ENCODE results near the gene GEMIN4.
"Not testable (repeated sequence)": the region's sequence is repeated elsewhere in the genome, so short reads cannot be mapped to it uniquely, and the experiment has no call there.

The GEMIN4 gene

GRCh38 chr17:752002-752619, at the start of gene GEMIN4:
Gene GEMIN4 (minus strand): TSS chr17:752264. CDS start chr17:752142, 122 bp downstream.
- peak; percentile 97 to 98 for DNase-seq (ENCODE audit: low read depth in 2 of 2, low spot score in 1 of 2)

- DNase-seq (ENCODE audit: low read depth in 2 of 2, low spot score in 1 of 2) = no peak
Observed at GRCh38 chr17:801660-802059, 49.6 kb upstream of the GEMIN4 start.

GRCh38 chr17:800446-801242, 48.6 kb upstream of the GEMIN4 start:
- no peak for DNase-seq (ENCODE audit: low read depth in 2 of 2, low spot score in 1 of 2)

- no peak for DNase-seq (ENCODE audit: low read depth in 2 of 2, low spot score in 1 of 2)
Observed at GRCh38 chr17:799261-799660, 47.2 kb upstream of the GEMIN4 start.

GRCh38 chr17:798246-798645, 46.2 kb upstream of the GEMIN4 start:
- no peak for DNase-seq (ENCODE audit: low read depth in 2 of 2, low spot score in 1 of 2)

- no peak for DNase-seq (ENCODE audit: low read depth in 2 of 2, low spot score in 1 of 2)
Observed at GRCh38 chr17:797236-797840, 45.3 kb upstream of the GEMIN4 start.

- no peak for DNase-seq (ENCODE audit: low read depth in 2 of 2, low spot score in 1 of 2)
Observed at GRCh38 chr17:796609-797008, 44.5 kb upstream of the GEMIN4 start.

GRCh38 chr17:795721-796120, 43.7 kb upstream of the GEMIN4 start:
- DNase-seq (ENCODE audit: low read depth in 2 of 2, low spot score in 1 of 2) = no peak

GRCh38 chr17:795276-795675, 43.2 kb upstream of the GEMIN4 start:
- no peak for DNase-seq (ENCODE audit: low read depth in 2 of 2, low spot score in 1 of 2)

GRCh38 chr17:794876-795275, 42.8 kb upstream of the GEMIN4 start:
- DNase-seq (ENCODE audit: low read depth in 2 of 2, low spot score in 1 of 2) = no peak

GRCh38 chr17:792277-792676, 40.2 kb upstream of the GEMIN4 start:
- no peak for DNase-seq (ENCODE audit: low read depth in 2 of 2, low spot score in 1 of 2)

- no peak for DNase-seq (ENCODE audit: low read depth in 2 of 2, low spot score in 1 of 2)
Observed at GRCh38 chr17:791829-792228, 39.8 kb upstream of the GEMIN4 start.

- not testable (repeated sequence) for DNase-seq (ENCODE audit: low read depth in 2 of 2, low spot score in 1 of 2)
Observed at GRCh38 chr17:790874-791247, 38.8 kb upstream of the GEMIN4 start.

- DNase-seq (ENCODE audit: low read depth in 2 of 2, low spot score in 1 of 2) = not testable (repeated sequence)
Observed at GRCh38 chr17:789931-790873, 38.1 kb upstream of the GEMIN4 start.

GRCh38 chr17:789160-789840, 37.2 kb upstream of the GEMIN4 start:
- no peak for DNase-seq (ENCODE audit: low read depth in 2 of 2, low spot score in 1 of 2)

- DNase-seq (ENCODE audit: low read depth in 2 of 2, low spot score in 1 of 2) = no peak
Observed at GRCh38 chr17:788551-788950, 36.5 kb upstream of the GEMIN4 start.

- DNase-seq (ENCODE audit: low read depth in 2 of 2, low spot score in 1 of 2) = no peak
Observed at GRCh38 chr17:787641-788221, 35.7 kb upstream of the GEMIN4 start.

- DNase-seq (ENCODE audit: low read depth in 2 of 2, low spot score in 1 of 2) = not testable (repeated sequence)
Observed at GRCh38 chr17:785901-786300, 33.8 kb upstream of the GEMIN4 start.

GRCh38 chr17:784143-784542, 32.1 kb upstream of the GEMIN4 start:
- DNase-seq (ENCODE audit: low read depth in 2 of 2, low spot score in 1 of 2) = no peak

Measured in stimulated activated CD8-positive, alpha-beta memory T cell treated with anti-CD3 and anti-CD28 coated beads, Interleukin-4, amount 100 ng/mL, for 1 hour (primary cell).